Measurements from ENCODE around the gene EPN2. TPM values are rescaled to one million over a fixed set of nuclear protein-coding genes. Genes with fewer than 3 reads are reported as not detected.

EPN2 gene
- polyA plus RNA-seq, 1 donor from 2014 or later, result 37.8 TPM

DNA sequence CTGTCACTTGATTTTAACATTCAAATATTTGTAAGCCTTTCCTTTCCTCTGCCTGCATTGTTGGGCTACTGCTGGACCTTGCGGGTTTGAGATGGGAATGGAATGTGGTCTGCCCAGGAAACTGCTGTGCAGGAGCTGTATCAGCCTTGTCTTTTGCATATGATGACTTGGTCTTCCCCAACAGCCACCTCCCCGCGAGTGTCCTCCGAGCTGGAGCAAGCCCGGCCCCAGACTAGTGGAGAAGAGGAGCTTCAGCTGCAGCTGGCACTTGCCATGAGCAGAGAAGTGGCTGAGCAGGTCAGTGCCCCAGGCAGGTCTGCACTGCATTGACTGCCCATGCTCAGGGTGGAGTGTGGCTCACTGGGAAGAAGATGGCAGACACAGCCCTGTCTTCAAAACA, 72.5 kb downstream of the EPN2 start:
- Histone ChIP-seq H3K9me2 (ENCODE audit: insufficient read depth, low read length) (no peaks in the 10 kb centered on the region), H3K27me3 (ENCODE audit: insufficient read depth, low read depth, low read length) (no peaks in the 10 kb centered on the region), H3K9ac (ENCODE audit: low read length) (no peak overlapping the region), H4K20me1 (ENCODE audit: insufficient read depth) (no peaks in the 10 kb centered on the region), H3K36me3 (ENCODE audit: insufficient read depth, low read length) (no peaks in the 10 kb centered on the region), H2AFZ (ENCODE audit: low read depth, low read length) (no peak overlapping the region), H3F3A (ENCODE audit: insufficient read depth, low read length, poor library complexity, severe bottlenecking) (no peaks in the 10 kb centered on the region), H3K4me2 (ENCODE audit: low read length) (no peak overlapping the region), H3K79me2 (replicated peaks; ENCODE audit: insufficient read depth, low read length) (no peaks in the 10 kb centered on the region), H3K27ac (ENCODE audit: low read length) (no peak overlapping the region), H3K9me3 (ENCODE audit: low read length) (no peaks in the 10 kb centered on the region), H3K4me3 (ENCODE audit: low read length) (no peak overlapping the region)
- TF ChIP-seq POLR2AphosphoS5 (IDR thresholded peaks at IDR 0.05), result no peak
- TF ChIP-seq, protein P1, sequence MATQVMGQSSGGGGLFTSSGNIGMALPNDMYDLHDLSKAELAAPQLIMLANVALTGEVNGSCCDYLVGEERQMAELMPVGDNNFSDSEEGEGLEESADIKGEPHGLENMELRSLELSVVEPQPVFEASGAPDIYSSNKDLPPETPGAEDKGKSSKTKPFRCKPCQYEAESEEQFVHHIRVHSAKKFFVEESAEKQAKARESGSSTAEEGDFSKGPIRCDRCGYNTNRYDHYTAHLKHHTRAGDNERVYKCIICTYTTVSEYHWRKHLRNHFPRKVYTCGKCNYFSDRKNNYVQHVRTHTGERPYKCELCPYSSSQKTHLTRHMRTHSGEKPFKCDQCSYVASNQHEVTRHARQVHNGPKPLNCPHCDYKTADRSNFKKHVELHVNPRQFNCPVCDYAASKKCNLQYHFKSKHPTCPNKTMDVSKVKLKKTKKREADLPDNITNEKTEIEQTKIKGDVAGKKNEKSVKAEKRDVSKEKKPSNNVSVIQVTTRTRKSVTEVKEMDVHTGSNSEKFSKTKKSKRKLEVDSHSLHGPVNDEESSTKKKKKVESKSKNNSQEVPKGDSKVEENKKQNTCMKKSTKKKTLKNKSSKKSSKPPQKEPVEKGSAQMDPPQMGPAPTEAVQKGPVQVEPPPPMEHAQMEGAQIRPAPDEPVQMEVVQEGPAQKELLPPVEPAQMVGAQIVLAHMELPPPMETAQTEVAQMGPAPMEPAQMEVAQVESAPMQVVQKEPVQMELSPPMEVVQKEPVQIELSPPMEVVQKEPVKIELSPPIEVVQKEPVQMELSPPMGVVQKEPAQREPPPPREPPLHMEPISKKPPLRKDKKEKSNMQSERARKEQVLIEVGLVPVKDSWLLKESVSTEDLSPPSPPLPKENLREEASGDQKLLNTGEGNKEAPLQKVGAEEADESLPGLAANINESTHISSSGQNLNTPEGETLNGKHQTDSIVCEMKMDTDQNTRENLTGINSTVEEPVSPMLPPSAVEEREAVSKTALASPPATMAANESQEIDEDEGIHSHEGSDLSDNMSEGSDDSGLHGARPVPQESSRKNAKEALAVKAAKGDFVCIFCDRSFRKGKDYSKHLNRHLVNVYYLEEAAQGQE (IDR thresholded peaks at IDR 0.05; ENCODE audit: borderline replicate concordance), result no peak
- no peak for TF ChIP-seq EZH2 (IDR thresholded peaks at IDR 0.05; ENCODE audit: borderline replicate concordance, insufficient read depth, low read length, poor library complexity, severe bottlenecking)
- no peak for TF ChIP-seq CTCF (IDR thresholded peaks at IDR 0.05; ENCODE audit: poor library complexity, severe bottlenecking)
- no peak for TF ChIP-seq SMC3 (conservative IDR thresholded peaks at IDR 0.05; ENCODE audit: poor library complexity)
- TF ChIP-seq MXI1 (conservative IDR thresholded peaks at IDR 0.05; ENCODE audit: poor library complexity, severe bottlenecking), result no peak
- TF ChIP-seq RAD21 (conservative IDR thresholded peaks at IDR 0.05), result no peak
- TF ChIP-seq TAF1 (IDR thresholded peaks at IDR 0.05; ENCODE audit: low read depth), result no peak
- no peak for TF ChIP-seq EP300 (conservative IDR thresholded peaks at IDR 0.05; ENCODE audit: poor library complexity, severe bottlenecking)

DNA sequence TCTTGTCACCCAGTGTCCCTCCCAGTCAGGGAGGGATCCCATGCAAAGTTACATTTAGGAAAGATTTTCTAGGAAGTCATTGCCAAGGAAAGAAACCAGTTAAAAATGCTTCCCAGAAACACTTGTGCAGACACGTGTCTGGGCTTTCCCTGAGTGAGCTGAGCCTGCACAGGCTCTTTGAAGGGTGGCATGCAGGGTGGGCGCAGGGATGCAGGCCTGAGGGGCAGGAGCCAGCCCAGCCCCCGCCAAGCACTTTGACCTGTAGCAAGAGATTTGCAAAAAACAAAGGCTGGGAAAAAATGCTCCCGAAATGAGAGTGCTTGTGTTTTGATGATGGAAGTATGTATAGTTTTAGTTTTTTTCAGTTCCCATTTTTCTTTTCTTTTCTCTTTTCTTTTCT, 73.0 kb downstream of the EPN2 start:
- Histone ChIP-seq H3K4me2 (ENCODE audit: low read length) (no peak overlapping the region), H3K27ac (ENCODE audit: low read length) (no peak overlapping the region), H3K36me3 (ENCODE audit: insufficient read depth, low read length) (no peaks in the 10 kb centered on the region), H2AFZ (ENCODE audit: low read depth, low read length) (no peak overlapping the region), H3K9ac (ENCODE audit: low read length) (no peak overlapping the region), H3K79me2 (replicated peaks; ENCODE audit: insufficient read depth, low read length) (no peaks in the 10 kb centered on the region), H3K9me2 (ENCODE audit: insufficient read depth, low read length) (no peaks in the 10 kb centered on the region), H3F3A (ENCODE audit: insufficient read depth, low read length, poor library complexity, severe bottlenecking) (no peaks in the 10 kb centered on the region), H4K20me1 (ENCODE audit: insufficient read depth) (no peaks in the 10 kb centered on the region), H3K9me3 (ENCODE audit: low read length) (no peaks in the 10 kb centered on the region), H3K4me3 (ENCODE audit: low read length) (no peak overlapping the region), H3K27me3 (ENCODE audit: insufficient read depth, low read depth, low read length) (no peaks in the 10 kb centered on the region)
- no peak for TF ChIP-seq SMC3 (conservative IDR thresholded peaks at IDR 0.05; ENCODE audit: poor library complexity)
- TF ChIP-seq TAF1 (IDR thresholded peaks at IDR 0.05; ENCODE audit: low read depth), result no peak
- no peak for TF ChIP-seq POLR2AphosphoS5 (IDR thresholded peaks at IDR 0.05)
- TF ChIP-seq RAD21 (conservative IDR thresholded peaks at IDR 0.05), result no peak
- no peak for TF ChIP-seq EP300 (conservative IDR thresholded peaks at IDR 0.05; ENCODE audit: poor library complexity, severe bottlenecking)
- TF ChIP-seq MXI1 (conservative IDR thresholded peaks at IDR 0.05; ENCODE audit: poor library complexity, severe bottlenecking), result no peak
- TF ChIP-seq, protein P1 (IDR thresholded peaks at IDR 0.05; ENCODE audit: borderline replicate concordance), result no peak
- no peak for TF ChIP-seq EZH2 (IDR thresholded peaks at IDR 0.05; ENCODE audit: borderline replicate concordance, insufficient read depth, low read length, poor library complexity, severe bottlenecking)
- no peak for TF ChIP-seq CTCF (IDR thresholded peaks at IDR 0.05; ENCODE audit: poor library complexity, severe bottlenecking)
